SK-N-SH (cell line): ENCODE results near the gene CDK5RAP1. TPM values are rescaled to one million over a fixed set of nuclear protein-coding genes. Genes with fewer than 3 reads are reported as not detected.

Experiments used
- CTCF ChIA-PET: fragments of 300-600, 350-600 bp; formaldehyde crosslinking; extraction: SDS; loops from one replicate; lab custom pipeline; 2021; lab: Yijun Ruan, JAX
- POLR2A ChIA-PET: fragments of 350-600 bp; sonication (Branson Sonifier 250); formaldehyde crosslinking; extraction: SDS; loops from one replicate; lab custom pipeline; 2020; ENCODE audit warnings: antibody characterized with exemption, inconsistent platforms; lab: Yijun Ruan, JAX
- DNase-seq: peaks from one replicate; pipeline ENCODE4 v3.0.0; 2012
- H2AFZ ChIP-seq: fragments of 200-600 bp; sonication (generic); 2 replicates; pipeline ENCODE4 v1.8.1; 2016; ENCODE audit warnings: antibody characterized with exemption, mild to moderate bottlenecking, low read depth
- H3F3A ChIP-seq: fragments of 200-600 bp; sonication (generic); replicated peaks from 2 replicates; pipeline ENCODE3; 2016; ENCODE audit warnings: antibody characterized with exemption, mild to moderate bottlenecking; ENCODE audit not compliant: insufficient read depth
- H3K27ac ChIP-seq, 2 experiments: fragments of 200-500 bp in 1 of 2; fragments of 200-600 bp in 1 of 2; sonication (Bioruptor generic) in 1 of 2; sonication (generic), shearing (Covaris generic) in 1 of 2; 2 replicates each; pipeline versions ENCODE4 v1.5.1 to v1.6.1; 2014 to 2016; ENCODE audit warnings: low read depth in 2 of 2, inconsistent platforms in 1 of 2, low read length in 1 of 2, mild to moderate bottlenecking in 1 of 2, mixed read lengths in 1 of 2
- H3K27me3 ChIP-seq: fragments of 200-600 bp; sonication (generic), shearing (Covaris generic); 2 replicates; pipeline ENCODE4 v1.6.1; 2016; ENCODE audit warnings: mixed run types; ENCODE audit not compliant: insufficient read depth
- H3K36me3 ChIP-seq, 2 experiments: fragments of 200-500 bp in 1 of 2; fragments of 200-600 bp in 1 of 2; sonication (Bioruptor generic) in 1 of 2; sonication (generic) in 1 of 2; replicated peaks in 1 of 2; 2 replicates each; pipeline versions ENCODE3 to v1.5.1; 2014 to 2016; ENCODE audit warnings: low read length in 1 of 2, mild to moderate bottlenecking in 1 of 2; ENCODE audit not compliant: insufficient read depth in 2 of 2, control insufficient read depth in 1 of 2
- H3K4me1 ChIP-seq, 2 experiments: fragments of 200-500 bp in 1 of 2; fragments of 200-600 bp in 1 of 2; sonication (Bioruptor generic) in 1 of 2; sonication (generic), shearing (Covaris generic) in 1 of 2; 2 replicates each; pipeline versions ENCODE4 v1.5.1 to v1.6.1; 2014 to 2016; ENCODE audit warnings: low read depth in 1 of 2, low read length in 1 of 2, mixed run types in 1 of 2; ENCODE audit not compliant: insufficient read depth in 2 of 2, control insufficient read depth in 1 of 2
- H3K4me2 ChIP-seq: fragments of 200-600 bp; sonication (generic), shearing (Covaris generic); 2 replicates; pipeline ENCODE4 v1.6.1; 2017; ENCODE audit warnings: mixed run types
- H3K4me3 ChIP-seq, 2 experiments: fragments of 200-500 bp in 1 of 2; fragments of 200-600 bp in 1 of 2; sonication (Bioruptor generic) in 1 of 2; sonication (generic), shearing (Covaris generic) in 1 of 2; 2 replicates each; pipeline versions ENCODE4 v1.5.1 to v1.8.1; 2014 to 2016; ENCODE audit warnings: low read depth in 2 of 2, inconsistent platforms in 1 of 2, low read length in 1 of 2, mild to moderate bottlenecking in 1 of 2, mixed read lengths in 1 of 2, moderate library complexity in 1 of 2
- H3K79me2 ChIP-seq: fragments of 200-600 bp; sonication (generic); 2 replicates; pipeline ENCODE4 v1.8.1; 2017; ENCODE audit warnings: mild to moderate bottlenecking; ENCODE audit not compliant: insufficient read depth
- H3K9ac ChIP-seq: fragments of 200-600 bp; sonication (generic); 2 replicates; pipeline ENCODE4 v1.6.1; 2017; ENCODE audit warnings: mixed run types
- H3K9me2 ChIP-seq: fragments of 200-600 bp; sonication (generic); 2 replicates; pipeline ENCODE4 v1.6.1; 2017; ENCODE audit warnings: mixed run types
- H3K9me3 ChIP-seq: fragments of 200-600 bp; sonication (generic); 2 replicates; pipeline ENCODE4 v1.6.1; 2017; ENCODE audit warnings: mixed run types, mild to moderate bottlenecking, moderate library complexity
- H4K20me1 ChIP-seq: fragments of 200-600 bp; sonication (generic); 2 replicates; pipeline ENCODE4 v1.6.1; 2017; ENCODE audit warnings: mild to moderate bottlenecking, mixed run types; ENCODE audit not compliant: insufficient read depth
- ELF1 ChIP-seq: IDR thresholded peaks from 2 replicates; pipeline ENCODE4 v1.4.0; 2012
- EP300 ChIP-seq, 2 experiments: IDR thresholded peaks; 2 replicates each; pipeline versions ENCODE4 v1.4.0 to v1.6.1; 2012; ENCODE audit warnings: borderline replicate concordance in 1 of 2, low read depth in 1 of 2, low read length in 1 of 2
- EZH2phosphoT487 ChIP-seq: fragments of 200-600 bp; sonication (generic); IDR thresholded peaks from 2 replicates; pipeline ENCODE4 v1.6.1; 2017; ENCODE audit warnings: low read depth, mixed run types, mild to moderate bottlenecking, antibody characterized with exemption, moderate library complexity, borderline replicate concordance
- FOSL2 ChIP-seq: IDR thresholded peaks from 2 replicates; pipeline ENCODE4 v1.4.0; 2012; ENCODE audit warnings: low read depth, mild to moderate bottlenecking, moderate library complexity, borderline replicate concordance
- FOXJ3 ChIP-seq: sonication (generic); formaldehyde crosslinking; IDR thresholded peaks from 2 replicates; pipeline ENCODE4 v1.5.1; 2020; ENCODE audit warnings: mild to moderate bottlenecking, missing genetic modification reagents
- FOXM1 ChIP-seq: IDR thresholded peaks from 2 replicates; pipeline ENCODE4 v1.4.0; 2012; ENCODE audit warnings: low read depth, mild to moderate bottlenecking
- GABPA ChIP-seq: IDR thresholded peaks from 2 replicates; pipeline ENCODE4 v1.4.0; 2012; ENCODE audit warnings: low read depth, mild to moderate bottlenecking
- GATA2 ChIP-seq: sonication (generic); formaldehyde crosslinking; IDR thresholded peaks from 2 replicates; pipeline ENCODE4 v1.5.0; 2020; ENCODE audit warnings: mild to moderate bottlenecking, missing genetic modification reagents
- JUND ChIP-seq: IDR thresholded peaks from 2 replicates; pipeline ENCODE4 v1.4.0; 2012
- MEF2A ChIP-seq: IDR thresholded peaks from 2 replicates; pipeline ENCODE4 v1.4.0; 2012; ENCODE audit warnings: low read depth, borderline replicate concordance
- MXI1 ChIP-seq: IDR thresholded peaks from 2 replicates; pipeline ENCODE4 v1.6.1; 2012; ENCODE audit warnings: mild to moderate bottlenecking, low read depth, low read length, improper control_type of control experiment
- NFIC ChIP-seq: IDR thresholded peaks from 2 replicates; pipeline ENCODE4 v1.4.0; 2012; ENCODE audit warnings: borderline replicate concordance
- NRF1 ChIP-seq: IDR thresholded peaks from 2 replicates; pipeline ENCODE4 v1.6.1; 2012; ENCODE audit warnings: low read depth, mild to moderate bottlenecking, low read length
- POLR2AphosphoS5 ChIP-seq: IDR thresholded peaks from 2 replicates; pipeline ENCODE4 v1.6.1; 2012; ENCODE audit warnings: low read depth, low read length
- RAD21 ChIP-seq: IDR thresholded peaks from 2 replicates; pipeline ENCODE4 v1.6.1; 2012; ENCODE audit warnings: mild to moderate bottlenecking, low read length
- RCOR1 ChIP-seq: fragments of 150-350 bp; IDR thresholded peaks from 2 replicates; pipeline ENCODE4 v1.6.1; 2017; ENCODE audit warnings: antibody characterized with exemption, low read length
- REST ChIP-seq: IDR thresholded peaks from 2 replicates; pipeline ENCODE4 v1.6.1; 2012; ENCODE audit warnings: mild to moderate bottlenecking, low read depth, low read length, moderate library complexity
- RFX5 ChIP-seq: IDR thresholded peaks from 2 replicates; pipeline ENCODE4 v1.6.1; 2012; ENCODE audit warnings: mild to moderate bottlenecking, improper control_type of control experiment, low read length
- RXRA ChIP-seq: IDR thresholded peaks from 2 replicates; pipeline ENCODE4 v1.4.0; 2012; ENCODE audit warnings: low read depth, mild to moderate bottlenecking, borderline replicate concordance
- SMC3 ChIP-seq: IDR thresholded peaks from 2 replicates; pipeline ENCODE4 v1.6.1; 2012; ENCODE audit warnings: low read depth, low read length, improper control_type of control experiment
- TCF12 ChIP-seq: IDR thresholded peaks from 2 replicates; pipeline ENCODE4 v1.4.0; 2012
- TEAD4 ChIP-seq: IDR thresholded peaks from 2 replicates; pipeline ENCODE4 v1.4.0; 2012; ENCODE audit warnings: mild to moderate bottlenecking, borderline replicate concordance; ENCODE audit not compliant: insufficient read depth
- USF1 ChIP-seq: IDR thresholded peaks from 2 replicates; pipeline ENCODE4 v1.4.0; 2012; ENCODE audit warnings: low read depth, borderline replicate concordance
- YY1 ChIP-seq: IDR thresholded peaks from 2 replicates; pipeline ENCODE4 v1.4.0; 2012; ENCODE audit warnings: low read depth, mild to moderate bottlenecking
- WGBS: methylation state at CpG from one replicate; pipeline ENCODE4 v1.1.6; 2017; ENCODE audit warnings: low lambda C conversion rate; 5-methylcytosine and 5-hydroxymethylcytosine counted together
- polyA plus RNA-seq, 3 experiments: library from polyadenylated mRNA; depleted of rRNA; stranded (reverse); fragments of >200 nt; gene quantifications; 2 replicates each; pipeline ENCODE4 v1.2.3, GENCODE V29; 2012

The CDK5RAP1 gene
- polyA plus RNA-seq, 1 of the 3 experiments (the other 2 are of a cell fraction): 30.5 TPM

GRCh38 chr20:33433465-33434234, 32.3 kb upstream of the CDK5RAP1 start:
- POLR2A ChIA-PET: interaction anchor here (2.2 kb wide), 1 partner anchor 10 kb away, joined by 7 read pairs; the partner anchor contains the start of gene SNTA1
- no peaks in the 10 kb centered on the region for H4K20me1 ChIP-seq
- H3K9me2 ChIP-seq: no peaks in the 10 kb centered on the region
- H3K27ac ChIP-seq: no peak overlapping the region
- no peaks in the 10 kb centered on the region for H3K4me1 ChIP-seq
- H2AFZ ChIP-seq: no peak overlapping the region
- H3K36me3 ChIP-seq: no peaks in the 10 kb centered on the region
- CTCF ChIA-PET: no interaction called here
- WGBS: 97% methylated on average over 8 of the region's 8 CpGs
- no peaks in the 10 kb centered on the region for H3K79me2 ChIP-seq
- TF ChIP-seq NFIC: no peak
- no peak for TF ChIP-seq TCF12
- no peak for TF ChIP-seq NRF1
- no peak for TF ChIP-seq RAD21
- no peak for TF ChIP-seq USF1
- TF ChIP-seq FOXM1: no peak
- no peak for TF ChIP-seq RXRA
- TF ChIP-seq GATA2: no peak
- TF ChIP-seq FOSL2: no peak
- H3K4me2 ChIP-seq: no peak overlapping the region
- no peaks in the 10 kb centered on the region for H3F3A ChIP-seq
- H3K27me3 ChIP-seq: no peaks in the 10 kb centered on the region
- no peak overlapping the region for H3K4me3 ChIP-seq
- H3K9me3 ChIP-seq: no peaks in the 10 kb centered on the region
- no peak overlapping the region for H3K9ac ChIP-seq
- DNase-seq: no peak

- no peaks in the 10 kb centered on the region for H3K9me2 ChIP-seq
- 100% methylated on average over 1 of the region's 5 CpGs for WGBS
These were observed 30.6 kb upstream of the CDK5RAP1 start for GRCh38 chr20:33431797-33432381.

More at GRCh38 chr20:33431797-33432381, 30.6 kb upstream of the CDK5RAP1 start:
- H3K27me3 ChIP-seq: no peaks in the 10 kb centered on the region
- no peaks in the 10 kb centered on the region for H3K36me3 ChIP-seq
- H3K79me2 ChIP-seq: no peaks in the 10 kb centered on the region
- no peaks in the 10 kb centered on the region for H3K9me3 ChIP-seq
- no peak for DNase-seq
- H3K27ac ChIP-seq: no peak overlapping the region
- H2AFZ ChIP-seq: no peak overlapping the region
- H3K9ac ChIP-seq: no peak overlapping the region
- no peak overlapping the region for H3K4me2 ChIP-seq
- POLR2A ChIA-PET: interaction anchor here (2.2 kb wide), 1 partner anchor 12 kb away, joined by 7 read pairs; the partner anchor contains the start of gene SNTA1
- no peak overlapping the region for H3K4me3 ChIP-seq
- TF ChIP-seq EP300 (IDR thresholded peaks at IDR 0.05; ENCODE audit: borderline replicate concordance in 1 of 2, low read depth in 1 of 2, low read length in 1 of 2) (no peak), JUND (no peak), EZH2phosphoT487 (no peak), USF1 (no peak), FOXJ3 (CRISPR knock-in tag) (no peak), GATA2 (no peak), TEAD4 (no peak), SMC3 (no peak), RCOR1 (no peak), GABPA (no peak), POLR2AphosphoS5 (no peak), MEF2A (no peak), YY1 (no peak), FOXM1 (no peak), MXI1 (no peak), NFIC (no peak), RAD21 (no peak), REST (no peak), ELF1 (no peak), RFX5 (no peak)
- TF ChIP-seq, all 33 proteins: peak for 0
- Histone ChIP-seq H4K20me1 (no peaks in the 10 kb centered on the region), H3K4me1 (no peaks in the 10 kb centered on the region), H3F3A (no peaks in the 10 kb centered on the region)
- CTCF ChIA-PET: interaction anchor here (1.1 kb wide), 2 partner anchors 30 to 236 kb away, joined by 3 to 4 read pairs; partner anchors contain the start of gene CDK5RAP1
